CD4-positive, alpha-beta T cell treated with Interleukin-6 for 4 hours (primary cell): ENCODE results near the gene MACROD2.

Source experiments
- DNase-seq: peaks from one replicate; pipeline ENCODE4 v3.0.0-alpha.2; 2020; ENCODE audit warnings: mixed read lengths

MACROD2 gene

GRCh38 chr20:15916623-15917022, 1921.3 kb downstream of the MACROD2 start:
- DNase-seq: no peak

DNA sequence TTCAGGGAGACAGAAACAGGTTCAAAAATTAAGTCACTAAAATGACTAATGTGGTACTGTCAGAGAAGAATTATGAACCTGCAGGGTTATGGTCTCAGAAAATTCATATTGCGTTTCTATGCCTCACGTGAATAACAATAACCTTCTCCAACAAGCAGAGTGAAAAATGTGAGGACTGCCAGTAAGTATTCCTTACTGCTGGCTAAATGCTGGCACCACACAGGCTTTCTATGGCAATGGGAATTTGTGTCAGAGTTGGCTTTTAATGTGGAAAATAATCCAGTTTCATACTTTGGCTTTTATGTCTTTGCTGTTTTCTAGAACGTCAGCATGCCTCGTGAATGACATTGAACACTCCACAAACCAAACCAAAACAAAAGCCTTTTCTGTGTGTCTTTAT, 1922.0 kb downstream of the MACROD2 start:
- DNase-seq: no peak

- DNase-seq: no peak
Measured at GRCh38 chr20:15918631-15919030, 1923.3 kb downstream of the MACROD2 start.

DNA sequence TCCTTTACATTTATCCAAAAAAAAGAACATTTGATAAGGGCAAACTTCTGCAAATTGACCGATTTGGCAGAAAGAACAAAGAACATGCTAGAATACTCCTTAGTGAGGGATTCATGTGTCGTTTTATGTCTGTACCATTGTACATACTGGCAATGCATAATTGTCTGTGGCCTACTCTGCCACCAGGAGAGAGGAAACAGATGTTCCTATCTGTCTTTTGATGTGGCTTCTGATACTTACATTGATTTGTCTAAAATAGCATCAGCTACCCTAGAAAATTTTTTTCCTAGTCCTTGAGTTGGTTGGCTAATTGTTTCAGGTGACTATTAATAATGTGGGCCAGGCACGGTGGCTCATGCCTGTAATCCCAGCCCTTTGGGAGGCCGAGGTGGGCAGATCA, 1923.8 kb downstream of the MACROD2 start:
- DNase-seq: no peak

- no peak for DNase-seq
Measured at GRCh38 chr20:15921930-15922329, 1926.6 kb downstream of the MACROD2 start.

GRCh38 chr20:15922556-15922955, 1927.2 kb downstream of the MACROD2 start:
- DNase-seq: no peak

DNA sequence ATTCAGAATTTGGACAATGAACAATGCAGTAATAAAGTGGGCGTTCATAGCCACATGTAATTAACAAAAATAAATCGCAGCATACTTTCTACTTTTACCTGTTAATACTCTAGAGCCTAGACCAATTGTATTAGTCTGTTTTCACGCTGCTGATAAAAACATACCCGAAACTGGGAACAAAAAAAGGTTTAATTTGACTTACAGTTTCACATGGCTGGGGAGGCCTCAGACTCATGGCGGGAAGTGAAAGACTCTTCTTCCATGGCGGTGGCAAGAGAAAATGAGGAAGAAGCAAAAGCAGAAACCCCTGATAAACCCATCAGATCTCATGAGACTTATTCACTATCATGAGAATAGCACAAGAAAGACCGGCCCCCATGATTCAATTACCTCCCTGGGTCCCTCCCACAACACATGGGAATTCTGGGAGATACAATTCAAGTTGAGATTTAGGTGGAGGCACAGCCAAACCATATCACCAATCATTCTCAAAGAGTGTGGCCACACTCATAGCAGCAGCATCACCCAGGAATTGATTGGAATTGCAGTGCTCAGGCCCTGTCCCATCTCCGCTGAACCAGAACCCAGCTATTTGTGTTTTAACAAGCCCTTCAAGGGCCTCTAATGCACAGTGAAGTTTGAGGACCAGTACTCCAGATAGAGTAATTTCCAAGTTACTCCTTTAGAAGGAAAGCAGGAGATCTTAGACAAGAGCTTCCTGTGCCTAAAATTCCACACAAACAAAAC, 1927.9 kb downstream of the MACROD2 start:
- no peak for DNase-seq

- DNase-seq: no peak
Measured at GRCh38 chr20:15924556-15924955, 1929.2 kb downstream of the MACROD2 start.

DNA sequence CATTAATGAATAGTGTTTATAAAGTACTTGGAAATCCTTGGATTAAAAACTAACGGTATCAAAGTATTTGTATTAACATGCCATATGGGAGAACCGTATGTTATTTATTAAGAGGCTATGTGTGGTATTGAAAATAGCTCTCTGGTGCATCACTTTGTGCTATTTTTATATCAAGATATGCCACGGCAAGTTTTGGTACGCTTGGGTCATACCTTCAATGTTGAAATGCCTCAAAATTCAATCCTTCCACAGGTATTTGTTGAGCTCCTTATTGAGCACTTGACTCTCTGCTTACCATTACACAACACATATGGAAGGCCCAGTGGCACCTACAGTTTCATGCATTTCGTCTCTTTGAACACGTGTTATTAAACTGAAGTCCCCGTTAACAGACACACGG, 1930.1 kb downstream of the MACROD2 start:
- no peak for DNase-seq

DNA sequence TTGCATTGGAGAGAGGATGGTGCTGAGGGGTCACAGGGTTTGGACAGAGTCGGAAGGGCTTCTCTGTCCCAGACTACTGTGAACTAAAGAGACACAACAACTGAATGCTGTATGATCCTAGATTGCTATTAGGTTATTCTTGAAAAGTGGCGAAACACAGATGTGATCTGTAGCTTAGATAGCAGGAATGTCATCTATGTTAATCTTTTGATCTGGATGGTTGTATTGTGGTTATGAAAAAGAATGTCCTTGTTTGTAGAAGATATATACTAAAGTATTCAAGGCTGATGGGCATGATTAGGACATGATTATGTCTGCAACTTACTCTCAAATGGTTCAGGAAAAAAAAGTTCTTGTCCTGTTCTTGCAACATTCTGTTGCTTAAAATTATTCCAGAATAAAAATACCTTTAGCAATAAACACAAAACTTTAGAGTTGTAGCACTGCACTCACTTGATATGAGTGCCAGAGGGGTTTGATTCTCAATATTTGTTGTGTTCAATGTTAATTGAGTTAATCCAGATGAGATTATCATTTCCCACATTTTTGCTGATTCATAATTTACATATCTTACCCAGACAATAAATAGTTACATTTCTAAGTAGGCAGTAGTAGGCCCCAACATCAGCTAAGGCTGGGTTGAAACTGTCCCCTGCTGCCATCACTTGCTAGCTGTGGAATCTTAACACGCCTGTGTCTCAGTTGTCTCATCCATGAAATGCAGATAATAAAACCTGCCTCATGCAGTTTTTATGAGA, 1932.8 kb downstream of the MACROD2 start:
- DNase-seq: no peak

GRCh38 chr20:15928946-15929345, 1933.6 kb downstream of the MACROD2 start:
- DNase-seq: no peak

- no peak for DNase-seq
Measured at GRCh38 chr20:15930311-15931305, 1935.3 kb downstream of the MACROD2 start.

GRCh38 chr20:15931897-15932296, 1936.6 kb downstream of the MACROD2 start:
- no peak for DNase-seq

DNA sequence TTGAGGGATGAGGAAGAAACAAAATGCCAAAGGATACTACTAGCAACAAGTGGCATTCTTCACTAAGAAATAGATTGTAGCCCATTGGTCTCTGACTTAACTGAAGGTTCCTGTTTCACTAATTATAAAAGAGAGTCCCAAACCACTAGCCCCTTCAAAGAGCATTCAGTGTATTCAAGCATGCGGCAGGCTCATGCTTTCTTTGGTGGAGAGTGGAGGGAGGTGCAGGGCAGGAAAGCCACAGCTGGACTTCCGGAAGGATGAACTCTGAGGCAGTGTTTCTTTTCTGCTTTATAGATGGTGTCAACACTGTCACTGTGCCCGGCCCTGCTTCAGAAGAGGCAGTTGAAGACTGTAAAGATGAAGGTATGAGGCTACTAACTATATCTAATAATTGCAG, 1941.9 kb downstream of the MACROD2 start:
- no peak for DNase-seq

DNA sequence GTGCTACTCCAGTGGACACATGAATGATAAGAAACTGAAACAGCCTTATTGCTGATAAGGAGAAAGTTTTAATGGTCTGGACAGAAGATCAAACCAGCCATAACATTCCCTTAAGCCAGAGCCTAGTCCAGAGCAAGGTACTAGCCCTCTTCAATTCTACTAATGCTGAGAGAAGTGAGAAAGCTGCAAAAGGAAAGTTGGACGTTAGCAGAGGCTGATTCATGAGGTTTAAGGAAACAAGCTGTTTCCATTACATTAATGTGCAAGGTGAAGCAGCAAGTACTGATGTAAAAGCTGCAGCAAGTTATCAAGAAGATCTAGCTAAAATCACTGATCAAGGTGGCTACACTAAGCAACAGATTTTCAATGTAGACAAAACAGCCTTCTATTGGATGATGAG, 1943.5 kb downstream of the MACROD2 start:
- no peak for DNase-seq

GRCh38 chr20:15940127-15940526, 1944.8 kb downstream of the MACROD2 start:
- DNase-seq: no peak

DNA sequence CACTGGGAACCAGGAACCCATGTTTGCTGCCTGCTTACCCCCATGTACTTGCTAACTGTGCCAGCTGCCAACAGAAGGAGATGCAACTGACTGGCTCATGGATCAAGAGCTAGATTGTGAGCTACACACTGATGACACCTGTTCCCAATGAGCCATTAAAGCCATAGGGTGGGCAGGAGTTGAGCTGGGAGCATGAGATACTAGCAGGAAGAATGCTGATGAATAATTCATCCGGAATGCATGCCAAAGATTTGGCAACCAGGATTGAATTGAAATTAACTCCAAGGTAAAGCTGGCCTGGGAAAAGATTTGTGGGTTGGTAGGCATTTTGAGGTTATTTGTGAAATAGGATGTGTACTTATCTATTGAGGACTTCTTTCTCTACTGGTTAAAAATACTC, 1946.8 kb downstream of the MACROD2 start:
- no peak for DNase-seq

DNA sequence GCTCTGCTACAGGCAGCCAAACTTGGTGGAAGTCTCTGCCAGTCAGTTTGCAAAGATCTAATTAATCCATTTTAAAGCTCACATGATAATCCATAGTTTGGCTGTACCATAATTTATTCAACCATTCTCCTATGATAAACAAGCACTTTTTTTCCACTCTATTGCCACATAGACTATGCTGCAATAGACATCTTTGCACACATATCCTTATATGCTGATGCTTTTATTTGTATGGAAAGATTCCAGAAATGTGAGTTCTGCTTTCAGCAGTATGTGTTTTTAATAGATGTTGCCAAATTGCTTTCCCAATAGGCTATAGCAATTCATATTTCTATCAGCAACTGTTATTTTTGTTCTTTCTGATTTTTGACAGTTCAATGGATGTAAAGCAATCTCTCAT, 1950.0 kb downstream of the MACROD2 start:
- no peak for DNase-seq

DNA sequence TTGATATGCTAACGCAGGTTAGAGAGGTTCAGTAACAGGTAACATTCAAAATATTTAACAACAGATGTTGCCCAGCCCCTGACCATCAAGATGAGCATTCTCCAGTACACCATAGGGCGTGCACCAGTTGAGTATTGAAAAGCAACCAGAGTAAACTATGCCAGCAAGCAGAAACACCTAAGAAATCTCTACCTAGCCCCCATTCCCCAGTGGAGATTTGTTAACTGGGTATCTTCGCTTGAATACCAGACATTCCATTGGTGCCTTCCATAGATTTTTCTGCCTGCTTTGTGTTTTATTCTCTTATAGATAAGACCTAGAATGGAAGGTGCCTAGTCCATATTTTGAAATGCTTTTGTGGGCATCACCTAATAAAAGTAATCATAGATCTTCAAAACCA, 1954.1 kb downstream of the MACROD2 start:
- no peak for DNase-seq

GRCh38 chr20:15951658-15952057, 1956.3 kb downstream of the MACROD2 start:
- DNase-seq: no peak

- DNase-seq: no peak
Measured at GRCh38 chr20:15958142-15958541, 1962.8 kb downstream of the MACROD2 start.

DNA sequence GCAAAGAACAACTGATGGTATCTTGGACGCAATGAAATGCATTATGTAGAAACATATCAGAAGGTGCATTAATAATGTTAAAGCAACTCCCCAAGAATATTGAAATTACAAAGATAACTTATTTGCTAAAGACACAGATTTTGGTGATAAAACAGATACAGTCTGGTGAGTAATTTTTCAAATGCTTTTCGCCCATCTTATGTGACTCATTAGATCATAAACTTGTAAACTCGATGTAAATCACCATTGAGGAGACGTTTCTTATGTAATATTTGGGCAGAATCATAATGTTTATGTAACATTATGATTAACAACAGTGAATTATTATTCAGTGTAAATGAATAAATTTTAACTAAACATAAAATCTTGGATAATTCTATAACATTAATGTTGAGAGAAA, 1969.8 kb downstream of the MACROD2 start:
- no peak for DNase-seq

GRCh38 chr20:15967334-15967733, 1972.0 kb downstream of the MACROD2 start:
- DNase-seq: no peak
